ENCODE measurements around the gene ERC2.

The ERC2 gene

DNA sequence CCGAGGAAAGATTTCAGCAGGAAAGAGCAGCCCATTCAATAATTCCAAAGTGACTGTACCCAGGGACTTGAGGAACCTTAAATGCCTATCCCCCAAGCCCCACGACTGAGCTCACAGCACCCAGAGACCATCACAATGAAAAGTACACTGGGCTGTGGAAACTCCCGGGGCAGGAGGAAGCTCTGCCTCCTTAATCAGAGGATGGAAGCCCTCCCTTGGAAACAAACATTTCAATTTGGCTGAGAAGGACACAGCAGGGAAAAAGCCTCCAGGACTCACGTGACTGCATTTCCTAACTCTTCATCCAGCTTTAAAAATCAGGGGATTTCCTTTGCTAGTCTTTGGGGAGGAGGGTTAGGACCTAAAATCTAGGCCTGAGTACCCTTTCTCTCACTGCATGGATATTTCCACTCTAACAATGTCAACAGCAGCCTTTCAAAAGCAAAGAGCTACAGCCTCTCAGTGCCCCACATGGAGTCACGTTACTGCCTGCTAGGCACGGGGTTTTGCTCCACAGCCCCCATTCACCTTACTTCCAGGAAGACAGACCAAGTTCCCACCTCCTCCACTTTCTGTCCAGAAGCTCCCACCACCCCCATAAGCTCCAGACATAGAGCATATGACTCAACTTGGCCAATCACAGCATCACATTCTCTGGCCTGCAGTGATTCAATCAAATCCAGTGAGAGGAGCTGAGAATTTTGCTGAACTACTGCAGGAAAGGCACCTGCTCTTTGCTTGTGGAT, 912.2 kb downstream of the ERC2 start:
- ChIA-PET CTCF (interaction anchor here (0.7 kb wide), 1 partner anchor 342 kb away, joined by 4 read pairs; no protein-coding TSS in a partner anchor), POLR2A (no interaction called here)
- no peaks in the 10 kb centered on the region for H3K36me3 ChIP-seq (ENCODE audit: control insufficient read depth in 2 of 2, insufficient read depth in 1 of 2, low read length in 2 of 2)
- H3K4me1 ChIP-seq (ENCODE audit: control insufficient read depth, insufficient read depth, low read length) = no peaks in the 10 kb centered on the region
- TF ChIP-seq ZNF169 (tag by site-specific recombination; IDR thresholded peaks at IDR 0.05) = no peak
- TF ChIP-seq ZNF626 (tag by site-specific recombination; IDR thresholded peaks at IDR 0.05) = no peak
- no peak for TF ChIP-seq ZNF792 (tag by site-specific recombination; IDR thresholded peaks at IDR 0.05)
- no peak for TF ChIP-seq ZNF629 (tag by site-specific recombination; IDR thresholded peaks at IDR 0.05)
- no peak for TF ChIP-seq ZNF274 (IDR thresholded peaks at IDR 0.05; ENCODE audit: low read length)
- TF ChIP-seq ZNF274 (tag by site-specific recombination; IDR thresholded peaks at IDR 0.05; ENCODE audit: borderline replicate concordance) = no peak
- TF ChIP-seq, protein P1, sequence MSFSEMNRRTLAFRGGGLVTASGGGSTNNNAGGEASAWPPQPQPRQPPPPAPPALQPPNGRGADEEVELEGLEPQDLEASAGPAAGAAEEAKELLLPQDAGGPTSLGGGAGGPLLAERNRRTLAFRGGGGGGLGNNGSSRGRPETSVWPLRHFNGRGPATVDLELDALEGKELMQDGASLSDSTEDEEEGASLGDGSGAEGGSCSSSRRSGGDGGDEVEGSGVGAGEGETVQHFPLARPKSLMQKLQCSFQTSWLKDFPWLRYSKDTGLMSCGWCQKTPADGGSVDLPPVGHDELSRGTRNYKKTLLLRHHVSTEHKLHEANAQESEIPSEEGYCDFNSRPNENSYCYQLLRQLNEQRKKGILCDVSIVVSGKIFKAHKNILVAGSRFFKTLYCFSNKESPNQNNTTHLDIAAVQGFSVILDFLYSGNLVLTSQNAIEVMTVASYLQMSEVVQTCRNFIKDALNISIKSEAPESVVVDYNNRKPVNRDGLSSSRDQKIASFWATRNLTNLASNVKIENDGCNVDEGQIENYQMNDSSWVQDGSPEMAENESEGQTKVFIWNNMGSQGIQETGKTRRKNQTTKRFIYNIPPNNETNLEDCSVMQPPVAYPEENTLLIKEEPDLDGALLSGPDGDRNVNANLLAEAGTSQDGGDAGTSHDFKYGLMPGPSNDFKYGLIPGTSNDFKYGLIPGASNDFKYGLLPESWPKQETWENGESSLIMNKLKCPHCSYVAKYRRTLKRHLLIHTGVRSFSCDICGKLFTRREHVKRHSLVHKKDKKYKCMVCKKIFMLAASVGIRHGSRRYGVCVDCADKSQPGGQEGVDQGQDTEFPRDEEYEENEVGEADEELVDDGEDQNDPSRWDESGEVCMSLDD (tag by site-specific recombination; IDR thresholded peaks at IDR 0.05) = no peak
- peak; percentile 80 for TF ChIP-seq GFI1B (tag by site-specific recombination; IDR thresholded peaks at IDR 0.05)
- no peak for TF ChIP-seq ZFHX2 (tag by site-specific recombination; conservative IDR thresholded peaks at IDR 0.05)
- no peak overlapping the region for H3K4me3 ChIP-seq (ENCODE audit: low read depth, low read length)
- H3K27ac ChIP-seq (ENCODE audit: extremely low read depth, low read depth, low read length) = no peak overlapping the region
- H3K9me3 ChIP-seq (ENCODE audit: control insufficient read depth, insufficient read depth, low read depth, low read length) = no peaks in the 10 kb centered on the region

DNA sequence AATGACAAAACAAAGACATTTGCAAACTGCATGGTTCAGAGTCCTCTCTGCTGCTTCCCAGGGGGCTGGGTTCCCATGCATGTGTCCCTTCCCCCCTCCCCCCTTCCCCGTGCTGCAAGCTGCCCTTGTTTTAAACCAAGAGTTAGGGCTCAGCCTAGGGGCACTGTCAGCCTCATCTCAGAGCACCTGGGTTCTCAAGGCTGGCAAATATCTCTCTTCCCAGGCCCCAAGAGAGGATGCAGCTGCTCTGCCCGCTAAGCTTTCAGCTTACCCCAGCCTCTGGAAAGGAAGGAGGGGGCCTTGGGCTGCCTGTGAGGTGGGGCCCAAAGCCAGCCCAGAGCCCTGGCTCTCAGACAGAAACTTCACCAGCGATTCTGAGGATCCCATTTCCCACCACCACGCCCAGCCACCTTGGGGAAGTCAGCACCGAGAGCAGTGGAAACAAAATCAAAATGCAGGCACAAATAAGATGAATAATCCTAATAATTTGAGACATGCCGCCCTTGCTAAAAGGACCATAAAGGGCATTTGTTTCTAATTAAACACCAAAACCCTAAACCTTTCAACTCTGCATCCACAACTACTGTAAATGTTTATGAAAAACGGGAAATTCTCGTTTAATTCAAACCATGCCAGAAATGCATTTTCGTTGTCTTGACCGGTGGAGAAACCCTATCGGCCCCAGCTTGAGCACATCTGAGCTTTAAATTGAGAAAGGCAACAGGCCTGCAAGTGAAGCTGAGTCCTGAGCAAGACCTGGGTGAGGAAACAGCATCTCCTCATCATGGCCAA, 913.4 kb downstream of the ERC2 start:
- ChIA-PET CTCF (no interaction called here), POLR2A (no interaction called here)
- Histone ChIP-seq H3K9me3 (ENCODE audit: control insufficient read depth, insufficient read depth, low read depth, low read length) (no peaks in the 10 kb centered on the region), H3K36me3 (ENCODE audit: control insufficient read depth in 2 of 2, insufficient read depth in 1 of 2, low read length in 2 of 2) (no peaks in the 10 kb centered on the region), H3K4me1 (ENCODE audit: control insufficient read depth, insufficient read depth, low read length) (no peaks in the 10 kb centered on the region), H3K4me3 (ENCODE audit: low read depth, low read length) (no peak overlapping the region), H3K27ac (ENCODE audit: extremely low read depth, low read depth, low read length) (no peak overlapping the region)
- TF ChIP-seq, protein P2, sequence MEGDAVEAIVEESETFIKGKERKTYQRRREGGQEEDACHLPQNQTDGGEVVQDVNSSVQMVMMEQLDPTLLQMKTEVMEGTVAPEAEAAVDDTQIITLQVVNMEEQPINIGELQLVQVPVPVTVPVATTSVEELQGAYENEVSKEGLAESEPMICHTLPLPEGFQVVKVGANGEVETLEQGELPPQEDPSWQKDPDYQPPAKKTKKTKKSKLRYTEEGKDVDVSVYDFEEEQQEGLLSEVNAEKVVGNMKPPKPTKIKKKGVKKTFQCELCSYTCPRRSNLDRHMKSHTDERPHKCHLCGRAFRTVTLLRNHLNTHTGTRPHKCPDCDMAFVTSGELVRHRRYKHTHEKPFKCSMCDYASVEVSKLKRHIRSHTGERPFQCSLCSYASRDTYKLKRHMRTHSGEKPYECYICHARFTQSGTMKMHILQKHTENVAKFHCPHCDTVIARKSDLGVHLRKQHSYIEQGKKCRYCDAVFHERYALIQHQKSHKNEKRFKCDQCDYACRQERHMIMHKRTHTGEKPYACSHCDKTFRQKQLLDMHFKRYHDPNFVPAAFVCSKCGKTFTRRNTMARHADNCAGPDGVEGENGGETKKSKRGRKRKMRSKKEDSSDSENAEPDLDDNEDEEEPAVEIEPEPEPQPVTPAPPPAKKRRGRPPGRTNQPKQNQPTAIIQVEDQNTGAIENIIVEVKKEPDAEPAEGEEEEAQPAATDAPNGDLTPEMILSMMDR (tag by site-specific recombination; IDR thresholded peaks at IDR 0.05) = no peak
- no peak for TF ChIP-seq ZEB2 (tag by site-specific recombination; IDR thresholded peaks at IDR 0.05)
- no peak for TF ChIP-seq ZXDB (tag by site-specific recombination; IDR thresholded peaks at IDR 0.05)
- no peak for TF ChIP-seq ZBTB20 (tag by site-specific recombination; IDR thresholded peaks at IDR 0.05)
- no peak for TF ChIP-seq ZNF596 (tag by site-specific recombination; IDR thresholded peaks at IDR 0.05)
- no peak for TF ChIP-seq KLF16 (tag by site-specific recombination; IDR thresholded peaks at IDR 0.05)
- no peak for TF ChIP-seq OVOL3 (tag by site-specific recombination; IDR thresholded peaks at IDR 0.05)
- TF ChIP-seq, protein P3, sequence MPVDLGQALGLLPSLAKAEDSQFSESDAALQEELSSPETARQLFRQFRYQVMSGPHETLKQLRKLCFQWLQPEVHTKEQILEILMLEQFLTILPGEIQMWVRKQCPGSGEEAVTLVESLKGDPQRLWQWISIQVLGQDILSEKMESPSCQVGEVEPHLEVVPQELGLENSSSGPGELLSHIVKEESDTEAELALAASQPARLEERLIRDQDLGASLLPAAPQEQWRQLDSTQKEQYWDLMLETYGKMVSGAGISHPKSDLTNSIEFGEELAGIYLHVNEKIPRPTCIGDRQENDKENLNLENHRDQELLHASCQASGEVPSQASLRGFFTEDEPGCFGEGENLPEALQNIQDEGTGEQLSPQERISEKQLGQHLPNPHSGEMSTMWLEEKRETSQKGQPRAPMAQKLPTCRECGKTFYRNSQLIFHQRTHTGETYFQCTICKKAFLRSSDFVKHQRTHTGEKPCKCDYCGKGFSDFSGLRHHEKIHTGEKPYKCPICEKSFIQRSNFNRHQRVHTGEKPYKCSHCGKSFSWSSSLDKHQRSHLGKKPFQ (tag by site-specific recombination; IDR thresholded peaks at IDR 0.05) = no peak
- TF ChIP-seq ZNF16 (tag by site-specific recombination; IDR thresholded peaks at IDR 0.05; ENCODE audit: low read depth) = no peak

Data from HEK293 (cell line).